Activated CD8-positive, alpha-beta T cell treated with anti-CD3 and anti-CD28 coated beads for 36 hours (primary cell): Measurements from ENCODE around the gene LEFTY2. TPM values are rescaled to one million over a fixed set of nuclear protein-coding genes. Genes with fewer than 3 reads are reported as not detected.
A peak's percentile ranks its signal among the peaks of the same experiment; 100 is the strongest.

Source experiments
- ATAC-seq: fragments of 200-7000 bp; cut with Tn5 transposase; one replicate; pipeline ENCODE4 v1.10.0; 2021; ENCODE audit warnings: mild to moderate bottlenecking, moderate library complexity
- CTCF ChIA-PET: fragments of 350-600 bp; sonication (Branson Sonifier 250); formaldehyde crosslinking; loops from one replicate; lab custom pipeline; 2021; ENCODE audit warnings: antibody characterized with exemption; lab: Charles Lee
- POLR2A ChIA-PET: fragments of 350-600 bp; sonication (Branson Sonifier 250); formaldehyde crosslinking; loops from one replicate; lab custom pipeline; 2021; ENCODE audit warnings: antibody characterized with exemption; lab: Charles Lee
- DNase-seq: peaks from one replicate; pipeline ENCODE4 v3.0.0-alpha.2; 2020
- H3K27ac Mint-ChIP-seq: one replicate; pipeline ENCODE4 v1.8.0; 2021; ENCODE audit warnings: mild to moderate bottlenecking, mixed read lengths
- H3K27me3 Mint-ChIP-seq: one replicate; pipeline ENCODE4 v1.8.0; 2021; ENCODE audit warnings: mixed read lengths
- H3K36me3 Mint-ChIP-seq: one replicate; pipeline ENCODE4 v1.8.0; 2021; ENCODE audit warnings: low read depth, mixed read lengths
- H3K4me1 Mint-ChIP-seq: one replicate; pipeline ENCODE4 v1.8.0; 2021; ENCODE audit warnings: low read depth, mixed read lengths
- H3K4me3 Mint-ChIP-seq: one replicate; pipeline ENCODE4 v1.8.0; 2021; ENCODE audit warnings: mild to moderate bottlenecking, moderate library complexity, mixed read lengths
- H3K9me3 Mint-ChIP-seq: one replicate; pipeline ENCODE4 v1.8.0; 2021; ENCODE audit warnings: mixed read lengths
- intact Hi-C: fragments of 100-400 bp; cut with micrococcal nuclease; formaldehyde crosslinking; loops from one replicate; pipeline ENCODE4 v1.10.0; 2022
- total RNA-seq, 2 experiments: library from RNA; stranded (reverse); gene quantifications; one replicate each; pipeline ENCODE4 v1.2.3, GENCODE V29; 2021
- TF ChIP-seq, protein P1 (sequence below): fragments of 200-600 bp; IDR thresholded peaks from one replicate; pipeline ENCODE4 v1.8.0; 2022; ENCODE audit warnings: antibody characterized with exemption, mild to moderate bottlenecking

The LEFTY2 gene
- total RNA-seq, 2 experiments from 2014 or later: not detected

DNA sequence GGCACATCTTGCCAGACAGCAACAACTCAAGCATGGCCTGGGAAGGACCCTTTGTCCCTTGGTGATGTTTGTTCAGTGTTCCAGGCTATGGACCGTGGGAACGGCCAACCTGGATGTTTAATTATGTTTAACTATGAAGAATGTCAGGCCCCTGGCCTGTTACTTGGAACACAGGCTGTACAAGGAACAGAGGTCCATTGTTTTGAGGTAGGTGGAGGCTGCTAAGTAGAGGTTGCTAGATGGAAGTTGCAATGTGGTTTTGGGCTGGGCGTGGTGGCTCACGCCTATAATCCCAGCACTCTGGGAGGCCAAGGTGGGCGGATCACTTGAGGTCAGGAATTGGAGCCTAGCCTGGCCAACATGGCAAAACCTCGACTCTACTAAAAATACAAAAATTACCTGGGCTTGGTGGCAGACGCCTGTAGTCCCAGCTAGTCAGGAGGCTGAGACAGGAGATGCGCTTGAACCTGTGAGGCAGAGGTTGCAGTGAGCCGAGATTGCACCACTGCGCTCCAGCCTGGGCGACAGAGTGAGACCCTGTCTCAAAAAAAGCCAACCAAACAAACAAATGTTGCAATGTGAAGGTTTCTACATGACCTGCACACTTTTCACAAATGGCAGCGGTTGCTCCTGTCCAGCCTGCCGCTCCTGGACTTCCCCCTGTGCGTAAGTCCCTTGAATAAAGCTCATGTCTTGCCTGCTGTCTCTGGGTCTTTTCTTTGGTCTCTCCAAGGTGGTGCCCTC is 49.6 kb downstream of the LEFTY2 start:
- no peaks in the 10 kb centered on the region for H3K9me3 Mint-ChIP-seq
- TF ChIP-seq, protein P1, sequence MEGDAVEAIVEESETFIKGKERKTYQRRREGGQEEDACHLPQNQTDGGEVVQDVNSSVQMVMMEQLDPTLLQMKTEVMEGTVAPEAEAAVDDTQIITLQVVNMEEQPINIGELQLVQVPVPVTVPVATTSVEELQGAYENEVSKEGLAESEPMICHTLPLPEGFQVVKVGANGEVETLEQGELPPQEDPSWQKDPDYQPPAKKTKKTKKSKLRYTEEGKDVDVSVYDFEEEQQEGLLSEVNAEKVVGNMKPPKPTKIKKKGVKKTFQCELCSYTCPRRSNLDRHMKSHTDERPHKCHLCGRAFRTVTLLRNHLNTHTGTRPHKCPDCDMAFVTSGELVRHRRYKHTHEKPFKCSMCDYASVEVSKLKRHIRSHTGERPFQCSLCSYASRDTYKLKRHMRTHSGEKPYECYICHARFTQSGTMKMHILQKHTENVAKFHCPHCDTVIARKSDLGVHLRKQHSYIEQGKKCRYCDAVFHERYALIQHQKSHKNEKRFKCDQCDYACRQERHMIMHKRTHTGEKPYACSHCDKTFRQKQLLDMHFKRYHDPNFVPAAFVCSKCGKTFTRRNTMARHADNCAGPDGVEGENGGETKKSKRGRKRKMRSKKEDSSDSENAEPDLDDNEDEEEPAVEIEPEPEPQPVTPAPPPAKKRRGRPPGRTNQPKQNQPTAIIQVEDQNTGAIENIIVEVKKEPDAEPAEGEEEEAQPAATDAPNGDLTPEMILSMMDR: no peak
- H3K4me3 Mint-ChIP-seq: no peak overlapping the region
- no peak for DNase-seq
- no peaks in the 10 kb centered on the region for H3K27me3 Mint-ChIP-seq
- ChIA-PET POLR2A (interaction anchor here (3.6 kb wide), 1 partner anchor 10 kb away, joined by 17 read pairs; the partner anchor contains the start of gene TMEM63A), CTCF (interaction anchor here (1.1 kb wide), 1 partner anchor 10 kb away, joined by 4 read pairs; no protein-coding TSS in a partner anchor)
- H3K36me3 Mint-ChIP-seq: no peaks in the 10 kb centered on the region
- ATAC-seq: no peak
- intact Hi-C loops: no loop called here
- H3K27ac Mint-ChIP-seq: peak overlapping the region; percentile 14
- H3K4me1 Mint-ChIP-seq: peaks cover 8% of the 10 kb centered on the region

DNA sequence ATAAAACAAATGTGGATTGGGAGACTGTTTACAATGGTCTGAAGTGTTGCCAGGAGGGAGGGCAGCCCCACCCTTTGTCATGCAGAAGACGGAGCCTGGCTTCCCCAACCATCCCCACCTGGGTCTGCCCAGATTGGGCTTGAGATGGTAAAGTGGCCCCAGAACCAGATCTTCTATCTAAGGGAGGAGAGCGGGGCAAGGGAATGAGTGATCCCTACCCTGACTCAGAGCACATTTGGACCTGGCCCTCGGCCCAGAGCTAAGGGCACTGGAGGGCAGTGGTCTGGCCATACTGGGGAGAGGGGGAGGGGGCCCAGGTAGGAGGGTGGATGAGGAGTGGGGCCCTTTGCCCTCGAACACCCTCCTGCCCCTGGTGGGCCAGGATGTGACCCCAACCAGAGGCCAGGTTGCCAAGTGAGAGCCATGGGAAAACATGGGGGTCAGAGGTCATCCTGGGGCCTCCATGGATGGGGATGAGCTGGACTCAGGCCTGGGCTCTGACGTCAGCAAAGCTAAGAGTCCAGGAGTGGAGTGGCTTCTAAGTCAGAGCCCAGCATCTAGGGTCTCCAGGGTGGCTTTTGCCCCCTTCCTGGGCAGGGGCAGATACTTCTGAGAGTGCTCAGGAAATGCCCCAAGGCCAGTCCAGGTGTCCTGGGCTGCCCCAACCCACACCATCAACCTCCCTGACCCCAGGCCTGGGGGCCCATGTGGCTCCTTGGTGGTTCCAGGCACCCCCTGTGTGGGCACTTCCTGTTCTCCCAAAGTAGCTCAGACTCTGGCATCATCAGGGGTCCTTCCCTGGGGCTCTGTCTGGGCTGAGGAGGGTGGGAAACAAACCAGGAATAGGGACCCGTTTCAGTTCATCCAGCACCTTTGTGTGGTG is 50.4 kb downstream of the LEFTY2 start:
- Mint-ChIP-seq H3K36me3 (no peaks in the 10 kb centered on the region), H3K9me3 (no peaks in the 10 kb centered on the region), H3K4me1 (peaks cover 3% of the 10 kb centered on the region), H3K27ac (no peak overlapping the region), H3K4me3 (no peak overlapping the region), H3K27me3 (no peaks in the 10 kb centered on the region)
- DNase-seq (no peak), ATAC-seq (no peak)
- intact Hi-C loops: no loop called here
- CTCF ChIA-PET: interaction anchor here (2.5 kb wide), 1 partner anchor 21 kb away, joined by 10 read pairs; no protein-coding TSS in a partner anchor
- POLR2A ChIA-PET: interaction anchor here (1.1 to 3.6 kb wide), 3 partner anchors 9 to 112 kb away, joined by 3 to 17 read pairs (median 5); partner anchors contain the start of gene TMEM63A
- TF ChIP-seq, protein P1: no peak

DNA sequence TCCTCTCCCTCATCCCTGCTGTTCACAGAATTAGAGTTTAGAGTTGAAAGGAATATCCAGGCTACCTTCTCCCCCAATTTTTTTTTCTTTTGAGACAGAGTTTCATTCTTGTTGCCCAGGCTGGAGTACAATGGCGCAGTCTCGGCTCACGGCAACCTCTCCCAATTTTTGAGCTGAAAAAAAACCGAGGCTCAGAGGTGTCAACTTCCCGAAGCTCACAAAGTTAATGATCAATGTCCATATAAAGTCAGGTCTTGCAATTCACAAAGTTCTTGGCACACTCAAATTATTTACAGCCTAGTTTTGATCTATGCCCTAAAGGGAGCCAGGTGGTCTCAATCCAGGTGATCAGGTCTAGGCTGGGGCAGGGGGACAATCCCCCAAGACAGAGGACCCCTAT is 51.3 kb downstream of the LEFTY2 start:
- ATAC-seq (no peak), DNase-seq (no peak)
- intact Hi-C loops: no loop called here
- H3K4me3 Mint-ChIP-seq: no peak overlapping the region
- H3K27me3 Mint-ChIP-seq: no peaks in the 10 kb centered on the region
- H3K9me3 Mint-ChIP-seq: no peaks in the 10 kb centered on the region
- ChIA-PET CTCF (interaction anchor here (2.5 kb wide), 1 partner anchor 22 kb away, joined by 10 read pairs; no protein-coding TSS in a partner anchor), POLR2A (interaction anchor here (0.6 to 1.2 kb wide), 4 partner anchors 7 to 111 kb away, joined by 3 to 5 read pairs (median 4); no protein-coding TSS in a partner anchor)
- TF ChIP-seq, protein P1: no peak
- H3K36me3 Mint-ChIP-seq: no peaks in the 10 kb centered on the region
- H3K4me1 Mint-ChIP-seq: peaks cover 3% of the 10 kb centered on the region
- no peak overlapping the region for H3K27ac Mint-ChIP-seq

DNA sequence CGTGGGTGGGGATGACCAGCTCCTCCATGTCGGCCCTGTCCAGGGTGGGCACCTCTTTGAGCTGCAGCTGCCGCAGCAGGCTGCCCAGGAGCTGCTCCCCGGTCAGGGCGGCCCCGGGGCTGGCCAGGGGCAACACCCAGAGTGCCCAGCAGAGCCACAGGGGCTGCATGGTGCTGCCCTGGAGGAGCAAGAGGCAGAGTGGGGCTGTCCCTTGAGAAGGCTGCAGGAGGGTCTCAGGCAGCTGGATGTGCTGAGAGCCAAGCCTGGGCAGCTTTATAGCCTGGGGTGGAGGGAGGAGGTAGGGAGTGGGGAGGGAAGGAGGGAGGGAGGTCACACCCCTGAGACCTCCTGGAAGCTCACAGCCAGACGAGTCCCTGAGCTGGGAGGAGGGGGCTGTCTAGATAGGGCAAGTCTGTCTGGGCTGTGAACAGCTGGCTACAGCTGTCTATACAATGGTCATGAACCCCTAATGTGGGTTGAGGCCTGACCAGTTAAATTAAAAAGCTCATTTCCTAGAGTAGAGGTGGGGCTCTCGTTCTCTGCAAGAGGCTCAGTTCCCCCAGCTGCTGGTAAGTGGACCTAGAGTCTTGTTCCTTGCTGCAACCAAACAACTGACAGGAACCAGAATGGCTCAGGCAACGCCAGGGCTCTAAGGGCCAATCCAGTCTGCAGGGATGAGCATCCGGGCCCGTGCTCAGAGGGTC is 52.0 kb downstream of the LEFTY2 start, which contains the start of gene LEFTY1:
LEFTY1 (minus strand) TSS at position 249 of the 704 bp plus-strand sequence; CDS start at position 169, 80 bp downstream.
- no peak for ATAC-seq
- no peak within 1 kb of the TSS for H3K4me3 Mint-ChIP-seq

More for the DNA sequence above, 52.0 kb downstream of the LEFTY2 start, which contains the start of gene LEFTY1:
- no peaks in the 10 kb centered on the region for H3K9me3 Mint-ChIP-seq
- DNase-seq: no peak
- intact Hi-C loops: no loop called here
- no peaks in the 10 kb centered on the region for H3K36me3 Mint-ChIP-seq
- H3K4me1 Mint-ChIP-seq: peaks cover 4% of the 10 kb centered on the region
- TF ChIP-seq, protein P1: no peak
- no peak within 1 kb of the TSS for H3K27ac Mint-ChIP-seq
- ChIA-PET POLR2A (interaction anchor here (1.1 to 1.2 kb wide), 2 partner anchors 8 kb away, joined by 4 to 5 read pairs; no protein-coding TSS in a partner anchor), CTCF (interaction anchor here (2.5 kb wide), 1 partner anchor 22 kb away, joined by 10 read pairs; no protein-coding TSS in a partner anchor)
- H3K27me3 Mint-ChIP-seq: no peaks in the 10 kb centered on the region
